GM12873 (cell line): Measurements from ENCODE around the gene SLC10A1.
A peak's percentile ranks its signal among the peaks of the same experiment; 100 is the strongest.

ENCODE experiments used
- CTCF ChIP-seq: IDR thresholded peaks from 2 replicates; pipeline ENCODE4 v1.5.1; 2012; ENCODE audit warnings: low read depth, mild to moderate bottlenecking, moderate library complexity, low read length, control low read depth; ENCODE audit not compliant: insufficient read depth; ENCODE audit errors: missing control alignments

Gene SLC10A1

GRCh38 chr14:69727860-69728259, 69.2 kb downstream of the SLC10A1 start:
- no peak for TF ChIP-seq CTCF

- peak; percentile 93 for TF ChIP-seq CTCF
Observed at GRCh38 chr14:69726761-69727511, 70.1 kb downstream of the SLC10A1 start.
